IMR-90 (cell line): ENCODE results near the gene LRRC14B. TPM values are rescaled to one million over a fixed set of nuclear protein-coding genes. Genes with fewer than 3 reads are reported as not detected.

Experiments
- ATAC-seq: fragments of 200-7000 bp; cut with Tn5 transposase; 2 replicates; pipeline ENCODE4 v1.9.1; 2020; ENCODE audit warnings: low read depth, mild to moderate bottlenecking, moderate library complexity
- BruUV-seq: library from RNA; stranded (reverse); fragments of 400-500 nt; replicated peaks from 2 replicates; lab custom pipeline; 2021; lab: Mats Ljungman, UMichigan
- CTCF ChIA-PET: fragments of 300-600 bp; formaldehyde crosslinking; extraction: SDS; loops from one replicate; lab custom pipeline; 2021; ENCODE audit warnings: antibody characterized with exemption; lab: Yijun Ruan, JAX
- POLR2A ChIA-PET: fragments of 300-600 bp; sonication (Branson Sonifier 250); formaldehyde crosslinking; loops from one replicate; lab custom pipeline; 2022; ENCODE audit warnings: antibody characterized with exemption; ENCODE audit not compliant: unreplicated experiment; lab: Charles Lee
- DNase-seq: peaks from one replicate; pipeline ENCODE4 v3.0.0; 2013
- H2AFZ ChIP-seq: replicated peaks from 2 replicates; pipeline ENCODE3; 2013; ENCODE audit warnings: low read length, mild to moderate bottlenecking; ENCODE audit not compliant: poor library complexity
- H2AK5ac ChIP-seq: 2 replicates; pipeline ENCODE4 v1.6.1; 2013; ENCODE audit warnings: low read depth, low read length, inconsistent platforms
- H2AK9ac ChIP-seq: replicated peaks from 2 replicates; pipeline ENCODE3; 2013; ENCODE audit warnings: mild to moderate bottlenecking, low read depth, low read length, moderate library complexity; ENCODE audit not compliant: poor library complexity
- H2BK120ac ChIP-seq: 2 replicates; pipeline ENCODE4 v1.6.1; 2013; ENCODE audit warnings: low read depth, low read length, inconsistent platforms
- H2BK15ac ChIP-seq: 3 replicates; pipeline ENCODE4 v1.6.1; 2013; ENCODE audit warnings: low read depth, low read length, inconsistent platforms
- H2BK20ac ChIP-seq: 2 replicates; pipeline ENCODE4 v1.6.1; 2013; ENCODE audit warnings: low read depth, mild to moderate bottlenecking, inconsistent platforms, low read length, moderate library complexity
- H2BK5ac ChIP-seq: 2 replicates; pipeline ENCODE4 v1.6.1; 2013; ENCODE audit warnings: mild to moderate bottlenecking, low read depth, low read length, inconsistent platforms; ENCODE audit not compliant: poor library complexity, severe bottlenecking
- H3K14ac ChIP-seq: replicated peaks from 2 replicates; pipeline ENCODE4 v1.6.1; 2013; ENCODE audit warnings: low read depth, low read length, inconsistent platforms
- H3K18ac ChIP-seq: 2 replicates; pipeline ENCODE4 v1.6.1; 2013; ENCODE audit warnings: low read depth, low read length, control low read depth
- H3K23ac ChIP-seq: 2 replicates; pipeline ENCODE4 v1.6.1; 2013; ENCODE audit warnings: low read depth, low read length, inconsistent platforms
- H3K27ac ChIP-seq: 2 replicates; pipeline ENCODE4 v1.5.1; 2013; ENCODE audit warnings: mild to moderate bottlenecking, control low read depth, low read length; ENCODE audit not compliant: insufficient read depth
- H3K27me3 ChIP-seq: 2 replicates; pipeline ENCODE4 v1.6.1; 2013; ENCODE audit warnings: low read length; ENCODE audit not compliant: control insufficient read depth, insufficient read depth
- H3K36me3 ChIP-seq: 2 replicates; pipeline ENCODE4 v1.6.1; 2013; ENCODE audit warnings: low read length, mixed read lengths; ENCODE audit not compliant: control insufficient read depth, insufficient read depth
- H3K4ac ChIP-seq: 2 replicates; pipeline ENCODE4 v1.6.1; 2013; ENCODE audit warnings: low read depth, low read length, inconsistent platforms
- H3K4me1 ChIP-seq: 2 replicates; pipeline ENCODE4 v1.6.1; 2013; ENCODE audit warnings: low read length, mixed read lengths; ENCODE audit not compliant: control insufficient read depth, insufficient read depth
- H3K4me2 ChIP-seq: 2 replicates; pipeline ENCODE4 v1.6.1; 2013; ENCODE audit warnings: low read depth, mild to moderate bottlenecking, control low read depth, low read length, moderate library complexity
- H3K4me3 ChIP-seq: 2 replicates; pipeline ENCODE4 v1.5.1; 2013; ENCODE audit warnings: low read depth, mild to moderate bottlenecking, control low read depth, low read length, moderate library complexity; ENCODE audit not compliant: insufficient read depth
- H3K56ac ChIP-seq: 2 replicates; pipeline ENCODE4 v1.6.1; 2013; ENCODE audit warnings: low read length, inconsistent platforms; ENCODE audit not compliant: insufficient read depth; ENCODE audit errors: extremely low read depth
- H3K79me1 ChIP-seq, 2 experiments: 2 replicates each; pipeline ENCODE4 v1.6.1; 2013; ENCODE audit warnings: low read length in 2 of 2, inconsistent platforms in 1 of 2, low read depth in 1 of 2
- H3K9ac ChIP-seq: 2 replicates; pipeline ENCODE4 v1.6.1; 2013; ENCODE audit warnings: low read depth, low read length, control low read depth
- H3K9me1 ChIP-seq: 2 replicates; pipeline ENCODE4 v1.6.1; 2013; ENCODE audit warnings: low read length, inconsistent platforms; ENCODE audit not compliant: insufficient read depth
- H3K9me3 ChIP-seq: 2 replicates; pipeline ENCODE4 v1.6.1; 2013; ENCODE audit warnings: low read length; ENCODE audit not compliant: control insufficient read depth, insufficient read depth
- H4K20me1 ChIP-seq: 2 replicates; pipeline ENCODE4 v1.6.1; 2013; ENCODE audit warnings: low read length, inconsistent platforms; ENCODE audit not compliant: insufficient read depth
- H4K5ac ChIP-seq: 2 replicates; pipeline ENCODE4 v1.6.1; 2013; ENCODE audit warnings: mild to moderate bottlenecking, low read depth, low read length, control low read depth
- H4K8ac ChIP-seq, 2 experiments: 2 replicates each; pipeline ENCODE4 v1.6.1; 2013; ENCODE audit warnings: low read depth in 2 of 2, low read length in 2 of 2, control low read depth in 1 of 2, inconsistent platforms in 1 of 2
- H4K91ac ChIP-seq: 2 replicates; pipeline ENCODE4 v1.6.1; 2013; ENCODE audit warnings: low read depth, low read length, inconsistent platforms; ENCODE audit not compliant: insufficient read depth
- MAZ ChIP-seq: IDR thresholded peaks from 2 replicates; pipeline ENCODE4 v1.6.1; 2012; ENCODE audit warnings: low read depth, mild to moderate bottlenecking, low read length, improper control_type of control experiment, moderate library complexity, borderline replicate concordance
- MXI1 ChIP-seq: IDR thresholded peaks from 2 replicates; pipeline ENCODE4 v1.6.1; 2012; ENCODE audit warnings: low read depth, mild to moderate bottlenecking, low read length, moderate library complexity, borderline replicate concordance
- POLR2A ChIP-seq: IDR thresholded peaks from 2 replicates; pipeline ENCODE4 v1.6.1; 2012; ENCODE audit warnings: mild to moderate bottlenecking, low read depth, low read length
- RAD21 ChIP-seq: IDR thresholded peaks from 2 replicates; pipeline ENCODE4 v1.6.1; 2012; ENCODE audit warnings: low read length, improper control_type of control experiment
- WGBS, 2 experiments: methylation state at CpG; one replicate each; pipeline versions ENCODE4 v1.1.5 to v1.1.7; 2013; ENCODE audit warnings: missing lambda C conversion rate in 2 of 2; ENCODE audit not compliant: insufficient read length in 1 of 2; ENCODE audit errors: extremely low coverage in 2 of 2; 5-methylcytosine and 5-hydroxymethylcytosine counted together
- dilution Hi-C: fragments of 300-500 bp; cut with HindIII; formaldehyde crosslinking; loops from one replicate; pipeline ENCODE4 v1.14.3; 2018; ENCODE audit warnings: low sequenced_read_pairs; ENCODE audit not compliant: unreplicated experiment
- in situ Hi-C: fragments of 300-500 bp; cut with MboI; formaldehyde crosslinking; loops from 3 replicates; pipeline ENCODE4 v1.14.3; 2019; ENCODE audit warnings: low sequenced_read_pairs, inconsistent platforms, mixed read lengths
- intact Hi-C: fragments of 100-400 bp; cut with micrococcal nuclease; formaldehyde crosslinking; loops from 2 replicates; pipeline ENCODE4 v1.10.0; 2022
- polyA plus RNA-seq, 3 experiments: library from polyadenylated mRNA; depleted of rRNA; stranded (reverse); fragments of >200 nt; gene quantifications; 2 replicates each; pipeline ENCODE4 v1.2.3, GENCODE V29; 2012; ENCODE audit warnings: low replicate concordance in 1 of 3
- total RNA-seq: library from RNA; depleted of rRNA; stranded (reverse); fragments of >200 nt; gene quantifications from 2 replicates; pipeline ENCODE4 v1.2.3, GENCODE V29; 2012

The LRRC14B gene
- total and polyA plus RNA-seq, 2 of the 4 experiments (the other 2 are of a cell fraction) = not detected

DNA sequence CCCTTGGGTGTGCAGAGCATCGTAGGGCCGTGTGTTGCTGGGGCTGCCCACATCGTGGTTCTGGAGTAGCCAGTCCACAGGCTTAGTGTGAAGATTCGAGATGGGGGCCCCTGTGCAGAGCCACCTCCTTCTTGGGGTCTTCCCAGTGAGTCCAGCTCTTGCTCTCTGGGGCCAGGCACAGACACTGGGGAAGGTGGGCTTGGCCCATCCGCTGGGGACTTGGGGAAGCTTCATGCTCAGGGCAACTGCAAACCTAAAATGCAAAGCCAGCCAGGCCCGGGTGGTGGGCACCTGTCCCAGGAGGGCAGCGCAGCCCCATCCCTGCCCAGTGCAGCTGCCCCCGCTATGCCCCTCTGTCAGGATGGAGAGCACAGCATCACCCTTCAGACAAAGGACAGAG is 46.4 kb upstream of the LRRC14B start:
- H3K4me3 ChIP-seq = no peak overlapping the region
- H3K9me3 ChIP-seq = peaks cover 12% of the 10 kb centered on the region
- H3K9me1 ChIP-seq = peaks cover 9% of the 10 kb centered on the region
- no peak overlapping the region for H2AFZ ChIP-seq
- no peak overlapping the region for H4K91ac ChIP-seq
- peaks cover 20% of the 10 kb centered on the region for H3K27me3 ChIP-seq
- in situ Hi-C loops = no loop called here
- no peak overlapping the region for H3K18ac ChIP-seq
- dilution Hi-C loops = no loop called here
- no peak overlapping the region for H3K4ac ChIP-seq
- H4K20me1 ChIP-seq = no peaks in the 10 kb centered on the region
- no peak overlapping the region for H2AK5ac ChIP-seq
- no peak overlapping the region for H3K14ac ChIP-seq
- no peak overlapping the region for H2BK20ac ChIP-seq
- H3K27ac ChIP-seq = no peak overlapping the region
- DNase-seq = no peak
- H3K4me1 ChIP-seq = no peaks in the 10 kb centered on the region
- no peak overlapping the region for H3K56ac ChIP-seq
- no peaks in the 10 kb centered on the region for H3K79me1 ChIP-seq
- no peak overlapping the region for H4K8ac ChIP-seq
- no peak overlapping the region for H3K23ac ChIP-seq
- H3K4me2 ChIP-seq = no peak overlapping the region
- H4K5ac ChIP-seq = no peak overlapping the region
- POLR2A ChIA-PET = no interaction called here
- CTCF ChIA-PET = no interaction called here
- no peaks in the 10 kb centered on the region for H3K36me3 ChIP-seq
- TF ChIP-seq MXI1 (no peak), MAZ (no peak), POLR2A (no peak), RAD21 (no peak)
- ATAC-seq = no peak
- no peak overlapping the region for H2BK120ac ChIP-seq
- no peak overlapping the region for H2BK15ac ChIP-seq
- no peak overlapping the region for H2AK9ac ChIP-seq
- no peak overlapping the region for H3K9ac ChIP-seq
- intact Hi-C loops = no loop called here
- BruUV-seq = no TSS peak
- no peak overlapping the region for H2BK5ac ChIP-seq
- 72% methylated on average over 2 of the region's 8 CpGs; no CpG with 5 or more reads in 1 of the 2 experiments for WGBS, 2 experiments
